ENCODE data around the gene PLEKHH3. TPM values are rescaled to one million over a fixed set of nuclear protein-coding genes. Genes with fewer than 3 reads are reported as not detected.
"Not testable (repeated sequence)": the region's sequence is repeated elsewhere in the genome, so short reads cannot be mapped to it uniquely, and the experiment has no call there.

The PLEKHH3 gene
- total RNA-seq, 5 donors from 2014 or later (not counting 1 experiment from before 2014, with no cell fraction given), result 0.13 to 2.5 (median 0.58) TPM

DNA sequence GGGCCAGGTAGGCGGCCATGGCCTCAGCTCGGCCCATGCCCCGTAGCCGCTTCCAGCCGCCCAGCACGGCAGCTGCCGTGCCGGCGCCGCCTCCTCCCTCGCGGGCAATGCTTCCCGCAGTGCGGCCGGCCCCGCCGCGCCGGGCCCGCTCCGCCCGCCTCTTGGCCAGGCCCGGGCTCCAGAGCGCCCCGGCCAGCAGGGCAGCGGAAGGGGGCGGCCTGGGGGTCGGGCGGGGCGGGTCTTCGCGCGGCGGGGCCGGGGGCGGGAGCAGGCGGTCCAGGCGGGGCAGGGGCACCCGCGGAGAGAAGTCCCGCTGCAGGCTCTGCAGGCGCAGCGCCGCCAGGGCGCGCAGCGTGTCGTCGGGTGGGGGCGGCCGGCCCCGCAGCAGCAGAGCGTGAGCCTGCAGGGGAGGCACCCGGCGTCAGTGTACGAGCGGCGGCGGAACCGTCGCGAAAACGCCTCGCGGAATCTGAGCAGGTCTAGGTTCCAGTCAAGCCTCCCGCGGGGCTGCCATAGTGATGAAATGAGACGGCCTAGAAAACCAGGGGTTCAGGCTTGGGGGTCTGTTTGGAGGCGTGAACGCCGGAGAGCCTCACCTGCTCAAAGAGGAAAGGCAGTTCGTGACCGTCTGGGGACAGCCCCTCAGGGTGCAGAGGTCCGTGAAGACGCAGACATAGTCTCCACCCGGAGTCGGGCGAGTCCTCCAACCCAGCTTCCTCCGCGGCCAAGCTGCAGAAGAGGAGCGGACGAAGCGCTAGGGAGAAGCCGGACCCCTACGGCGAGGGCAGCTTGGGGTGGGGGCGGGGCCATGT, 6.6 kb downstream of the PLEKHH3 start:
- Mint-ChIP-seq H3K27me3 (peaks cover 16 to 37% of the 10 kb centered on the region in 2 donors), H3K4me1 (peaks cover 21 to 40% (median 31%) of the 10 kb centered on the region in 3 donors), H3K27ac (no peak overlapping the region), H3K4me3 (peak overlapping the region; percentile 51 to 80 (median 66)), H3K36me3 (peaks cover 14% of the 10 kb centered on the region), H3K9me3 (no peaks in the 10 kb centered on the region)
- peaks cover 4 to 5% of the 10 kb centered on the region in 2 donors for H3K36me3 ChIP-seq (ENCODE audit: control insufficient read depth in 2 of 2, extremely low read depth in 1 of 2, insufficient read depth in 1 of 2, low read length in 1 of 2)
- ATAC-seq (replicated peaks in 1 of 4), result peak; percentile 75 to 88 (median 80)
- H3K4me1 ChIP-seq (ENCODE audit: control insufficient read depth in 1 of 2, extremely low read depth in 1 of 2, insufficient read depth in 2 of 2, low read length in 2 of 2), result peaks cover 9 to 34% of the 10 kb centered on the region in 2 experiments
- H3K27ac ChIP-seq (ENCODE audit: low read length), result no peak overlapping the region
- H3K4me3 ChIP-seq (ENCODE audit: control insufficient read depth in 1 of 2, extremely low read depth in 1 of 2, low read length in 1 of 2), result peak overlapping the region; percentile 36 to 58
- no peaks in the 10 kb centered on the region for H3K9me3 ChIP-seq
- peaks cover 15 to 58% of the 10 kb centered on the region in 2 experiments for H3K27me3 ChIP-seq (replicated peaks in 1 of 2; ENCODE audit: control insufficient read depth in 2 of 2, extremely low read depth in 1 of 2, insufficient read depth in 2 of 2, low read length in 1 of 2)
- POLR2A ChIA-PET, result interaction anchor here in 1 of 2 donors (0.6 kb wide), 1 partner anchor 61 kb away, joined by 6 read pairs; the partner anchor contains the start of genes RETREG3 and TUBG1
- 9% methylated on average over 85 of the region's 87 CpGs for WGBS (ENCODE audit: insufficient coverage)
- CTCF ChIA-PET, result no interaction called here
- peak in 30 of 35 experiments; percentile 19 to 71 (median 46) for DNase-seq

DNA sequence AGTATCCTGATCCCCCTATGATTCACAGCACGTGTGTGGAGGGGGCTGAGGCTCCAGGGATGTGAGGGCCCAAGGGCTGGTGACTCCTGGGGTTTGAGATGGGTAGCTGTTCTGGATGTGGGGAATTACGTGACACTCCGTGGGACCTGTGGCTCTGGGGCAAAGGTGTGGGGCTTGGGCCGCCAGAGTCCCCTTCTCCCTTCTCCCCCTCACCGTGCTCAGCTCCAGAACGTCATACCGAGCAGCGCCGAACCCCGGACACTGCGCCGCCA, 7.2 kb downstream of the PLEKHH3 start:
- H3K4me3 ChIP-seq (ENCODE audit: control insufficient read depth in 1 of 2, extremely low read depth in 1 of 2, low read length in 1 of 2), result no peak overlapping the region
- H3K36me3 ChIP-seq (ENCODE audit: control insufficient read depth in 2 of 2, extremely low read depth in 1 of 2, insufficient read depth in 1 of 2, low read length in 1 of 2), result peaks cover 4 to 5% of the 10 kb centered on the region in 2 donors
- H3K9me3 ChIP-seq, result no peaks in the 10 kb centered on the region
- WGBS (ENCODE audit: insufficient coverage), result 38% methylated on average over 10 of the region's 12 CpGs
- DNase-seq (no peak), ATAC-seq (replicated peaks in 1 of 4) (no peak)
- peaks cover 13 to 53% of the 10 kb centered on the region in 2 experiments for H3K27me3 ChIP-seq (replicated peaks in 1 of 2; ENCODE audit: control insufficient read depth in 2 of 2, extremely low read depth in 1 of 2, insufficient read depth in 2 of 2, low read length in 1 of 2)
- H3K4me1 Mint-ChIP-seq, result peaks cover 20 to 36% (median 25%) of the 10 kb centered on the region in 3 donors
- H3K27me3 Mint-ChIP-seq, result peaks cover 16 to 33% of the 10 kb centered on the region in 2 donors
- peak overlapping the region in 2 of 3 donors; percentile 47 to 80 for H3K4me3 Mint-ChIP-seq
- no peaks in the 10 kb centered on the region for H3K9me3 Mint-ChIP-seq
- CTCF ChIA-PET, result no interaction called here
- H3K36me3 Mint-ChIP-seq, result peaks cover 14% of the 10 kb centered on the region
- peaks cover 8 to 29% of the 10 kb centered on the region in 2 experiments for H3K4me1 ChIP-seq (ENCODE audit: control insufficient read depth in 1 of 2, extremely low read depth in 1 of 2, insufficient read depth in 2 of 2, low read length in 2 of 2)
- no peak overlapping the region for H3K27ac Mint-ChIP-seq
- POLR2A ChIA-PET, result no interaction called here
- H3K27ac ChIP-seq (ENCODE audit: low read length), result no peak overlapping the region

GRCh38 chr17:42667088-42667951, 9.5 kb downstream of the PLEKHH3 start:
- Histone ChIP-seq H3K9me3 (no peaks in the 10 kb centered on the region), H3K36me3 (ENCODE audit: control insufficient read depth in 2 of 2, extremely low read depth in 1 of 2, insufficient read depth in 1 of 2, low read length in 1 of 2) (peaks cover 4 to 5% of the 10 kb centered on the region in 2 donors), H3K4me1 (ENCODE audit: control insufficient read depth in 1 of 2, extremely low read depth in 1 of 2, insufficient read depth in 2 of 2, low read length in 2 of 2) (peaks cover 4 to 16% of the 10 kb centered on the region in 2 experiments), H3K27me3 (replicated peaks in 1 of 2; ENCODE audit: control insufficient read depth in 2 of 2, extremely low read depth in 1 of 2, insufficient read depth in 2 of 2, low read length in 1 of 2) (peaks cover 9 to 30% of the 10 kb centered on the region in 2 experiments), H3K27ac (ENCODE audit: low read length) (no peak overlapping the region), H3K4me3 (ENCODE audit: control insufficient read depth in 1 of 2, extremely low read depth in 1 of 2, low read length in 1 of 2) (no peak overlapping the region)
- ChIA-PET CTCF (interaction anchor here in 1 of 2 donors (0.6 kb wide), 1 partner anchor 76 kb away, joined by 3 read pairs; no protein-coding TSS in a partner anchor), POLR2A (interaction anchor here in 1 of 2 donors (0.6 kb wide), 1 partner anchor 420 kb away, joined by 4 read pairs; no protein-coding TSS in a partner anchor)
- Mint-ChIP-seq H3K4me3 (no peak overlapping the region), H3K27me3 (peaks cover 6 to 18% of the 10 kb centered on the region in 2 donors), H3K9me3 (no peaks in the 10 kb centered on the region), H3K36me3 (peaks cover 20% of the 10 kb centered on the region), H3K27ac (no peak overlapping the region), H3K4me1 (peaks cover 14 to 30% (median 20%) of the 10 kb centered on the region in 3 donors)
- WGBS (ENCODE audit: insufficient coverage), result no CpG with 5 or more reads among the region's 7 CpGs
- ATAC-seq (replicated peaks in 1 of 4) (no peak), DNase-seq (no peak)

DNA sequence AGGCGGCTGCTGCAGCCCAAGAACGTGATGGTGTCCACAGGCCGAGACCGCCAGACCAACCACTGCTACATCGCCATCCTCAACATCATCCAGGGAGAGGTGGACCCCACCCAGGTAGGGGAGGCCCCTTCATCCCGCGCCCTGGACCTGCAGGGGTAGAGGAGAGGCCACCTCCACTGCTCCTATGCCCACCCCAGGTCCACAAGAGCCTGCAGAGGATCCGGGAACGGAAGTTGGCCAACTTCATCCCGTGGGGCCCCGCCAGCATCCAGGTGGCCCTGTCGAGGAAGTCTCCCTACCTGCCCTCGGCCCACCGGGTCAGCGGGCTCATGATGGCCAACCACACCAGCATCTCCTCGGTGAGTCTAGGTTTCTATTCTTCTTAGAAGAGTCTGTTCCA, 10.7 kb downstream of the PLEKHH3 start:
- H3K36me3 ChIP-seq (ENCODE audit: control insufficient read depth in 2 of 2, extremely low read depth in 1 of 2, insufficient read depth in 1 of 2, low read length in 1 of 2); H3K27me3 Mint-ChIP-seq; H3K4me3 ChIP-seq (ENCODE audit: control insufficient read depth in 1 of 2, extremely low read depth in 1 of 2, low read length in 1 of 2); H3K27ac ChIP-seq (ENCODE audit: low read length); CTCF ChIA-PET; H3K9me3 ChIP-seq; POLR2A ChIA-PET; H3K4me3 Mint-ChIP-seq; H3K9me3 Mint-ChIP-seq; ATAC-seq (replicated peaks in 1 of 4); DNase-seq; H3K27ac Mint-ChIP-seq: not testable (repeated sequence)
- 100% methylated on average over 1 of the region's 16 CpGs for whole genome bisulfite sequencing (ENCODE audit: insufficient coverage)
- Histone ChIP-seq H3K4me1 (ENCODE audit: control insufficient read depth in 1 of 2, extremely low read depth in 1 of 2, insufficient read depth in 2 of 2, low read length in 2 of 2) (peaks cover 3 to 13% of the 10 kb centered on the region in 2 experiments), H3K27me3 (replicated peaks in 1 of 2; ENCODE audit: control insufficient read depth in 2 of 2, extremely low read depth in 1 of 2, insufficient read depth in 2 of 2, low read length in 1 of 2) (peaks cover 6 to 18% of the 10 kb centered on the region in 2 experiments)
- Mint-ChIP-seq H3K4me1 (peaks cover 7 to 22% (median 12%) of the 10 kb centered on the region in 3 donors), H3K36me3 (peaks cover 20% of the 10 kb centered on the region)

DNA sequence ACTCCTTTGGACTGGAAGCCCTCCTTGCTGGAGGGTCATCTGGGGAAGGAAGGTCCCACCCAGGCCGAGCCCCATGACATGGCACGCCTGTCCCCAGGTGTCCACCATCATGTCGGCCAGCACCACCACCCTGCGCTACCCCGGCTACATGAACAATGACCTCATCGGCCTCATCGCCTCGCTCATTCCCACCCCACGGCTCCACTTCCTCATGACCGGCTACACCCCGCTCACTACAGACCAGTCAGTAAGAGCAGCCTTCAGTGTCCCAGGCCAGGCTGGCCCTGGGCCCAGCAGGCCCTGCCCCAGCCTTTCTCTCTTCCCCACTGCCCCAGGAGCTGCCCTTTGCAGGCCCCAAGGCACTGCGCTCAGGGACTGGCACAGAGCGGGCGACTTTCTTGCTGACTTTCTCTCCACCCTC, 11.2 kb downstream of the PLEKHH3 start:
- H3K36me3 Mint-ChIP-seq, result peaks cover 20% of the 10 kb centered on the region
- Histone ChIP-seq H3K9me3 (no peaks in the 10 kb centered on the region), H3K27ac (ENCODE audit: low read length) (no peak overlapping the region), H3K4me3 (ENCODE audit: control insufficient read depth in 1 of 2, extremely low read depth in 1 of 2, low read length in 1 of 2) (no peak overlapping the region), H3K36me3 (ENCODE audit: control insufficient read depth in 2 of 2, extremely low read depth in 1 of 2, insufficient read depth in 1 of 2, low read length in 1 of 2) (peaks cover 4 to 5% of the 10 kb centered on the region in 2 donors), H3K27me3 (replicated peaks in 1 of 2; ENCODE audit: control insufficient read depth in 2 of 2, extremely low read depth in 1 of 2, insufficient read depth in 2 of 2, low read length in 1 of 2) (peaks cover 3 to 12% of the 10 kb centered on the region in 2 experiments), H3K4me1 (ENCODE audit: control insufficient read depth in 1 of 2, extremely low read depth in 1 of 2, insufficient read depth in 2 of 2, low read length in 2 of 2) (peaks cover 0 to 8% of the 10 kb centered on the region in 2 experiments)
- H3K27ac Mint-ChIP-seq, result no peak overlapping the region
- no peaks in the 10 kb centered on the region for H3K9me3 Mint-ChIP-seq
- WGBS (ENCODE audit: insufficient coverage), result 85% methylated on average over 11 of the region's 14 CpGs
- H3K27me3 Mint-ChIP-seq, result peaks cover 0 to 4% of the 10 kb centered on the region in 2 donors
- POLR2A ChIA-PET, result no interaction called here
- H3K4me3 Mint-ChIP-seq, result no peak overlapping the region
- peaks cover 3 to 19% (median 7%) of the 10 kb centered on the region in 3 donors for H3K4me1 Mint-ChIP-seq
- ATAC-seq (replicated peaks in 1 of 4) (no peak), DNase-seq (no peak)
- CTCF ChIA-PET, result no interaction called here

Data from T-cell (primary cell).